Measurements from ENCODE around the gene VARS1. TPM values are rescaled to one million over a fixed set of nuclear protein-coding genes. Genes with fewer than 3 reads are reported as not detected.

Gene VARS1
- polyA plus RNA-seq, 12 donors: 38.6 to 60.8 (median 45.0) TPM; not detected in 1

DNA sequence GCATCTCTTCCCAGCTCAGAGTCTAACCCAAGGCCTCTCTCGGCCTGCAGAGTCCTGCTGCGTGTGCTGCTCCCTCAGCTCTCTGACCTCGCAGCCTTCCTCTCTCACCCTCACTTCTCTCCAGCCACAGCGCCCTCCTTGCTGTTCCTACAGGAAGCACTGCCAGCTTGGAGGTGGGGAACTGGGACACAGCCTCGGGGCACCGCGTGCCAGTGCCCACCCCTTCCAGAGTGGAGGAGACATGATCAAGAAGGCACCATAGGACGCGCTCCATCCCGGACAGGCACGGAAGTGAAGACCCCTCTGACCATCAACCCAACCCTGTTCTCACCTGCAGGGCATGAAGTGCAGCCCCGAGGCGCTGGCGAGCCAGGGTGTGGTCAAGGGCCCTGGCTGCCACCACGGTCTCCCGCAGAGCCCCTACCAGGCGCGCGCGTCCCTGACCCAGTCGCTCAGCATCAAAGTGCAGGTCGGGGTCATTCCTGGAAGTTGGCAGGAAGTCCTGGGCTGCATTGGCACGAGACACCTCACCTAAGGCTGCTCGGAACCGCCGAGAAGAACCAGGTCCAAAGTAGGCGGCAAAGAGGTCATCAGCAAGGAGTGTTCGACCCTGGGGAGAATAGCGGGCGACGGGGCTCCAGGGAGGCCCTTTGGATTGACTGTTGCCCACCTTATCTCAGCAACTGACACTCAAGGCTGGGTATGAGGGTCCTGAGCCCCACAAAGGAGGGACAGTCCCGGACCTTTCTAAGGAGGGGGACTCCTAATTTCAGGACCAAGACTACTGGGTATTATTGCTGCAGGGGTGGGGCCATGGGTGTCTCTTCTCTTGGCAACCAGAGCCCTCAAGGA, 19.7 kb downstream of the VARS1 start:
- DNase-seq: no peak

GRCh38 chr6:31775184-31775583, 20.4 kb downstream of the VARS1 start:
- no peak for DNase-seq

DNA sequence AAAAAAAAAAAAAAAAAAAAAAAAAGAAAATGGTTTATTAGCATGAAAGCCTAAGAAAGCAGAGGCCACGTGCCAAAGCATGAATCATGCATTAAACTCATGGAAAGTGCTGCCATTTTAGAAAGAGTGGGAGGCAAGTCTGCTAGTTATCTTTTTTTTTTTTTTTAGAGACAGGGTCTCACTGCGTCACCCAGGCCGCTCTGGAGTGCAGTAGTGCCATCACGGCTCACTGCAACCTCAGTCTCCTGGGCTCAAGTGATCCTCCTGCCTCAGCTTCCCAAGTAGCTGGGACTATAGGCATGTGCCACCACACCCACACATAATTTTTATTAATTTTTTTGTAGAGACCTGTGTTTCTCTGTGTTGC, 23.6 kb downstream of the VARS1 start:
- no peak for DNase-seq

- no peak for DNase-seq
Measured at GRCh38 chr6:31770860-31771259, 24.7 kb downstream of the VARS1 start.

DNA sequence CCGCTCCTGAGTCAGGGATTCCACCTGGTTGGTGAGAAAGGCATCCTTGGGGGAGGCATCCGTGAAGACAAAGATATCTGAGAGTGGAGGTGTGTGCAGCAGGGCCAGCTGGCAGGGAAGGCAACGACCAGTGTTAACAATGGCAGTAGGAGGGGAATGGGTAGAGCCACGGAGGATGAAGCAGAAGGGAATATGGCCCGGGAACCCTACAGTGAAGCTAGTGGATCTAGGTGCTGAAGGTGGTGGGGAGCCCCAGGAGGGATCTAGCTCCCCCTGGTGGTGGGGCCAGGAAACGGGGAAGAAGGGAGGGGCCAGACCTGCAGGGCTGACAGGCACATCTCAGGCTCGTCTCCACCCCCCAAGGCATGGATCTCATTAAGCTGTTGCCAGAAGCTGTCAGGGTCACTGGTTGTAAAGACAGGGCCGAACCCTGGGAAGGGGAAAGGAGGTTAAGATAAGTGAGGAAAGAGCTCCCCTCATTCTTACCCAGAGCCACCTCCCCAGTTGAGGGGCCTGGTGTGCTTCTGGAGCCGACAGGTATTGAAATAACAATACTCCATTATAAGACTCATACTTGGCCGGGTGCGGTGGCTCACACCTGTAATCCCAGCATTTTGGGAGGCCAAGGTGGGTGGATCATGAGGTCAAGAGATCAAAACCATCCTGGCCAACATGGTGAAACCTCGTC, 25.7 kb downstream of the VARS1 start:
- no peak for DNase-seq

DNA sequence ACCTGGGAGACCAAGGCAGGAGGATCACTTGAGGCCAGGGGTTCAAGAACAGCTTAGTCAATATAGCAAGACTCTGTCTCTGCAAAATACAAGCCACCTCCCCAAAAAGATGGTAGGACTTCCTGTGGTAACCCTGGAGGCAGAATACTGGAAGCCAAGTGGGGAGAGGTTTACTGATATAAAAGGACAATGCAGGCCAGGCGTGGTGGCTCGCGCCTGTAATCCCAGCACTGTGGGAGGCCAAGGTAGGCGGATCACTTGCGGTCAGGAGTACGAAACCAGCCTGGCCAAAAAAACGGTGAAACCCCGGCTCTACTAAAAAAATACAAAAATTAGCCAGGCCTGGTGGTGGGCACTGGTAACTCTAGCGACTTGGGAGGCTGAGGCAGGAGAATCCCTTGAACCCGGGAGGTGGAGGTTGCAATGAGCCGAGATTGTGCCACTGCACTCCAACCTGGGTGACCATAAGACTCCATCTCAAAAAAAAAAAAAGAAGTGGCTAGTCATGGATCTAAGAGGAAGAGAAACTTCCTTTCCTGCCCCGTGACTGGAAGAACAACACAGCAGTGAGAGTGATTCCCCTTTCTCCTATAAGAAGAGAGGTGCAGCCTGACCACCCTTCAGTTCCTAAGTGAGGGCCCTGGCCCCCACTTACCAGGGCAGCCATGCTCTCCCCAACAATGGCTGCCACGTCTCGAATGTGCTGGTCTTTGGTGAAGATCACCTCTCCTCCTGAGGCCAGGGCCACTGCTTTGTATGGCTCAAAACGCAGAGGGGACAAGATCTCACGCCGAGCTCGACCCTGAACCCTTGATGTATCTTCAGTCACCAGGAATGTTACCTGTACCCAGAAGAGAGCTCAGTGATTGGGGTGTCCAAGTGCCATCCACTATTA, 26.9 kb downstream of the VARS1 start:
- DNase-seq: no peak

GRCh38 chr6:31767096-31767645, 28.4 kb downstream of the VARS1 start:
- DNase-seq: no peak

GRCh38 chr6:31765910-31766794, 29.4 kb downstream of the VARS1 start:
- DNase-seq: no peak

- DNase-seq: no peak
Measured at GRCh38 chr6:31765559-31765909, 30.0 kb downstream of the VARS1 start.

- DNase-seq: no peak
Measured at GRCh38 chr6:31764198-31764597, 31.4 kb downstream of the VARS1 start.

- DNase-seq: no peak
Measured at GRCh38 chr6:31763619-31763940, 32.0 kb downstream of the VARS1 start.

- no peak for DNase-seq
Measured at GRCh38 chr6:31762878-31763618, 32.5 kb downstream of the VARS1 start.

GRCh38 chr6:31762356-31762755, 33.2 kb downstream of the VARS1 start, which contains the start of gene SAPCD1:
SAPCD1 (plus strand) TSS chr6:31762656; CDS start chr6:31763055, 399 bp downstream.
- DNase-seq: no peak

DNA sequence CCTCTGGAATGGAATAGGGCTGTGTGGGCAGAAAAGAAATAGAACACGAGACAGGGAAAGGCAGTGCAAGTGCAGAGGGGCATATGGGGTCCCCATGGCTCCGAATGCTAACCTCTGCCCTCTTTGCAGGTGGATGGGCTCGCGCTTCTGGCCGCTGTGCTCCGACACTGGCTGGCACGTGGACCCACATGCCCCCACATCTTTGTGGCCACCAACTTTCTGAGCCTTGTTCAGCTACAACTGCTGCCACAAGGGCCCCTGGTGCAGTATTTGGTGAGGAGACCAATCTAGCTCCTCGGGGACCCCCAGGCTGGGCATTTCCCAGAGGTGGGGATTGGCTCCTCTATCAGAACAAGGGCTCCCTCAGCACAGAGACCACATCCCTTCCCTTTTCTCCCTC, 34.2 kb downstream of the VARS1 start:
- DNase-seq: no peak

- DNase-seq: no peak
Measured at GRCh38 chr6:31760790-31761189, 34.8 kb downstream of the VARS1 start.

- no peak for DNase-seq
Measured at GRCh38 chr6:31758281-31758680, 37.3 kb downstream of the VARS1 start.

DNA sequence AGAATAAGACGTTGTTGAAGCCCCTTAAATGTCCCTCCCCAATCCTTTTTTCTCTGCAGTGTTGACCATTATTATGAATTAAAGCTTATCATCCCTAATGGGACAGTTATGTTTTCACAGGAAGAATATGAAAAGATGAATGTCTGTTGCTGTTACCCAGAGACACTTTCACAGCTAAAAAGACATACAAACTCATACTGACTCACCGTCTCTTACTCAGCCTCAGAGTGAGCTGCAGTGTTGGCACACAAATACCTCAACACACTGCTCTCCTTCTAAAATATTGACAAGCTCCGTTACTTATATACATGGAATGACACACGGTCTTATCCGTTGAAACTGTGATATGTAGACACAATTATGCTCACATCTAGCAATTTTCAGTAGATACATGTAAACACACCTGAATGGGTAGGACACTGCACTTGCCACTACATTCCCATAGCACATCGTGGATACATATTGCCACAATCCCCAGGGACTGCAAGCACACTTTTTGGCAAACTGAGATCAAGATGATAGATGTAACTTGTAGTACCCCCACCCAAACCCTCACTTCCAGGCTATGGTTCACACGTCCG, 42.7 kb downstream of the VARS1 start:
- DNase-seq: no peak

- DNase-seq: no peak
Measured at GRCh38 chr6:31750411-31751022, 45.0 kb downstream of the VARS1 start.

GRCh38 chr6:31749301-31750036, 46.1 kb downstream of the VARS1 start:
- DNase-seq: no peak
